Thyroid gland (tissue), 4 donors: Measurements from ENCODE around the gene TCF7L2.

ENCODE experiments used
- CTCF ChIP-seq, 6 experiments: fragments of 200-600 bp in 3 of 6; fragments of 450-650 bp in 3 of 6; sonication (generic) in 3 of 6; IDR thresholded peaks; one replicate each; pipeline ENCODE4 v1.5.1; 2016 to 2019; ENCODE audit warnings: antibody characterized with exemption in 6 of 6, mild to moderate bottlenecking in 2 of 6, inconsistent platforms in 1 of 6, moderate library complexity in 1 of 6
- POLR2A ChIP-seq, 2 donors: fragments of 450-650 bp; IDR thresholded peaks; one replicate each; pipeline ENCODE4 v1.6.1; 2017; ENCODE audit warnings: antibody characterized with exemption in 2 of 2, mild to moderate bottlenecking in 2 of 2, moderate library complexity in 1 of 2

- no peak for TF ChIP-seq CTCF (IDR thresholded peaks at IDR 0.05)
- no peak for TF ChIP-seq POLR2A (IDR thresholded peaks at IDR 0.05)
Measured at GRCh38 chr10:112915590-112916572, 34.2 kb upstream of the TCF7L2 start.
